ENCODE data around the gene EXOSC2.

EXOSC2 gene

GRCh38 chr9:130732793-130733221, 39.2 kb downstream of the EXOSC2 start:
- no peaks in the 10 kb centered on the region for H3K36me3 ChIP-seq (ENCODE audit: control insufficient read depth, insufficient read depth, low read length)
- no peak for DNase-seq
- no peaks in the 10 kb centered on the region for H3K27me3 ChIP-seq (replicated peaks; ENCODE audit: control insufficient read depth, insufficient read depth, low read length, poor library complexity, severe bottlenecking)
- H3K4me3 ChIP-seq (ENCODE audit: insufficient read depth, low read depth, low read length, poor library complexity, severe bottlenecking): no peak overlapping the region
- no peaks in the 10 kb centered on the region for H3K4me1 ChIP-seq (ENCODE audit: control insufficient read depth, insufficient read depth, low read length, poor library complexity, severe bottlenecking)
- no peaks in the 10 kb centered on the region for H3K9me3 ChIP-seq (ENCODE audit: control insufficient read depth, low read length)
- no peak overlapping the region for H3K27ac ChIP-seq (ENCODE audit: insufficient read depth, low read length, poor library complexity, severe bottlenecking)

DNA sequence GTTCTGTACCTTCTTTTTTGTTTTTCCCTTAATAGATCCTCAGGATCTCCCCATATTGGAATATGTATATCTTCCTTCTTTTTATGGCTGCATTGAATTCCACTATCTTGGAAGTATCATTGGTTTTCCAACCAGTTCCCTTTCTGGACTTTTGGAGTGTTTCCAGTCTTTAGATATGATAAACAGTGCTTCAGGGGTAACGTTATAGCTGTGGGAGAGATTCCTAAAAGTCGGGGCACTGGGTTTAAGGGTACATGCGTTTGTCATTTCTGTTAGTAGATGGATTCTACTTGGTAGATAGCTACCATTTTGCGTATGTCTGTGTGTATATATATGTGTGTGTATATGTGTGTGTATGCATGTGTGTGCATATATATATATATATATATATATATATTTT, 42.0 kb downstream of the EXOSC2 start:
- Histone ChIP-seq H3K9me3 (ENCODE audit: control insufficient read depth, low read length) (no peaks in the 10 kb centered on the region), H3K27me3 (replicated peaks; ENCODE audit: control insufficient read depth, insufficient read depth, low read length, poor library complexity, severe bottlenecking) (no peaks in the 10 kb centered on the region), H3K4me1 (ENCODE audit: control insufficient read depth, insufficient read depth, low read length, poor library complexity, severe bottlenecking) (no peaks in the 10 kb centered on the region), H3K27ac (ENCODE audit: insufficient read depth, low read length, poor library complexity, severe bottlenecking) (no peak overlapping the region), H3K36me3 (ENCODE audit: control insufficient read depth, insufficient read depth, low read length) (no peaks in the 10 kb centered on the region), H3K4me3 (ENCODE audit: insufficient read depth, low read depth, low read length, poor library complexity, severe bottlenecking) (no peak overlapping the region)
- DNase-seq: no peak

- Histone ChIP-seq H3K36me3 (ENCODE audit: control insufficient read depth, insufficient read depth, low read length) (no peaks in the 10 kb centered on the region), H3K27ac (ENCODE audit: insufficient read depth, low read length, poor library complexity, severe bottlenecking) (no peak overlapping the region), H3K4me3 (ENCODE audit: insufficient read depth, low read depth, low read length, poor library complexity, severe bottlenecking) (no peak overlapping the region), H3K4me1 (ENCODE audit: control insufficient read depth, insufficient read depth, low read length, poor library complexity, severe bottlenecking) (no peaks in the 10 kb centered on the region), H3K9me3 (ENCODE audit: control insufficient read depth, low read length) (no peaks in the 10 kb centered on the region), H3K27me3 (replicated peaks; ENCODE audit: control insufficient read depth, insufficient read depth, low read length, poor library complexity, severe bottlenecking) (no peaks in the 10 kb centered on the region)
- no peak for DNase-seq
Observed at GRCh38 chr9:130736834-130737233, 43.3 kb downstream of the EXOSC2 start.

DNA sequence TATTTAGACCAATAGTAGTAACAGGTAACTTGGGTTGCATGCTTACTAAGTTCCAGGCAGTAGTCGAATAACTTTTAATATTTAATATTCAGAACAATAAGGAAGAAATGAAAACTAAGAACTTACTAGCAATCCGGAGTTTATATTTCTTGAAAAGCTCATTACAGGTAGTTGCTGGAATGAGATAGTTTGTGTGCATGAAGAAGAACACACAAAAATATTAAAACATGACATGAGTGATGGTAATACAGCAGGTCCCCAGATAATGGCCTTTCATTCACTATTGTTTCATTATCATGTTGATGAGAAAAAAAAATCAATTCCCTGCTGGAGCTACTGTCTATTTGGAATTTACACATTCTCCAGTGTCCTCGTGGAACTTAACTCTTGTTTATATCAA, 44.7 kb downstream of the EXOSC2 start:
- Histone ChIP-seq H3K4me1 (ENCODE audit: control insufficient read depth, insufficient read depth, low read length, poor library complexity, severe bottlenecking) (no peaks in the 10 kb centered on the region), H3K36me3 (ENCODE audit: control insufficient read depth, insufficient read depth, low read length) (no peaks in the 10 kb centered on the region), H3K9me3 (ENCODE audit: control insufficient read depth, low read length) (no peaks in the 10 kb centered on the region), H3K4me3 (ENCODE audit: insufficient read depth, low read depth, low read length, poor library complexity, severe bottlenecking) (no peak overlapping the region), H3K27me3 (replicated peaks; ENCODE audit: control insufficient read depth, insufficient read depth, low read length, poor library complexity, severe bottlenecking) (no peaks in the 10 kb centered on the region), H3K27ac (ENCODE audit: insufficient read depth, low read length, poor library complexity, severe bottlenecking) (no peak overlapping the region)
- no peak for DNase-seq

DNA sequence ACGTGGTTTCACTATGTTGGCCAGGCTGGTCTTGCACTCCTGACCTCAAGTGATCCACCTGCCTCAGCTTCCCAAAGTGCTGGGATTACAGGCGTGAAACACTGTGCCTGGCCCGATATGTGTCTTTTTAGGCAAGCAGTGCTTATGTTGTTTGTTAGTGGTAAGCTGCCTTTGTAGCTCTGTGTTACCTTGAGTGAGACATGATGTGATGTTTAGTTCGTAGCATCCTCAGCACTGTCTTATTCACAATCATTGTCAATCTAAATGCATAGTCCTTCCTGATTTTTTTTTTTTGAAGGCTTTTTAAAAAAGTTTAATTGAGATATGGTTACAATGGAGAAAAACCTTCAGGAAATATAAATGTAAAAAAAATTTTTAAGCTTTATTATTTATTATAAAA, 45.5 kb downstream of the EXOSC2 start:
- H3K27me3 ChIP-seq (replicated peaks; ENCODE audit: control insufficient read depth, insufficient read depth, low read length, poor library complexity, severe bottlenecking): no peaks in the 10 kb centered on the region

DNA sequence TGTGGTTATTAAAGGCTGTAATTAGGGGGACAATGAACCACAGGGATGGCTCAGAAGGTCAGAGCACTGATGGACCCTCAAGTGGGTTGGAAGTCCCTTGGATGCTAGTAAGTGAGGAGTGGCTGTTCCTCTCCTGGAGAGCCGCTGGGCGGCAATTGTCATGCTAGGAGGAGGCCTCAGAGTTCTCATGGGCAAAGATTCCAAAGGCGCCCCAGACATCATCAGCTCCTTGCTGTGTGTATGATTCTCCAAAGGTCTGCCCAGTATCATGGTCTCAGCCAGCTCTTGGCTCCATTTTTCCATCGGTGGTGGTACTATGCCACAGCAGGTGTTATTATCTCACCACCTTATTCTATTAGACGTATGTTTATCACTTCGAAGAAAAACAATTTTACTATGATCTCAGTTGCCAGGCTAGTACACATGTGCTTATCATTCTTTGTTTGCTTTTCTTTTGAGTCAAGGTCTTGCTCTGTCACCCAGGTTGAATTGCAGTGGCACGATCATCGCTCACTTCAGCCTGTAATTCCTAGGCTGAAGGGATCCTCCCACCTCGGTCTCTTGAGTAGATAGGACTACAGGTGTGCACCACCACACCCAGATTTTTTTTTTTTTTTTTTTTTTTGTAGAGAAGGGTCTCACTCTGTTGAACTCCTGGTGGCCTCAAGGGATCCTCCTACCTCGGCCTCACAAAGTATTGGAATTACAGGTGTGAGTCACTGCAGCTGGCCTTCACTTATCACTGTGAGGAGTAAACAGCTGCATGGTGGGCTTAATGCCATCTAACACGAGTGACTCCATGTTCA, 46.8 kb downstream of the EXOSC2 start:
- Histone ChIP-seq H3K9me3 (ENCODE audit: control insufficient read depth, low read length) (no peaks in the 10 kb centered on the region), H3K27ac (ENCODE audit: insufficient read depth, low read length, poor library complexity, severe bottlenecking) (no peak overlapping the region), H3K36me3 (ENCODE audit: control insufficient read depth, insufficient read depth, low read length) (no peaks in the 10 kb centered on the region), H3K4me1 (ENCODE audit: control insufficient read depth, insufficient read depth, low read length, poor library complexity, severe bottlenecking) (no peaks in the 10 kb centered on the region), H3K4me3 (ENCODE audit: insufficient read depth, low read depth, low read length, poor library complexity, severe bottlenecking) (no peak overlapping the region), H3K27me3 (replicated peaks; ENCODE audit: control insufficient read depth, insufficient read depth, low read length, poor library complexity, severe bottlenecking) (no peaks in the 10 kb centered on the region)
- DNase-seq: no peak

More for the DNA sequence above, 45.5 kb downstream of the EXOSC2 start:
- Histone ChIP-seq H3K27ac (ENCODE audit: insufficient read depth, low read length, poor library complexity, severe bottlenecking) (no peak overlapping the region), H3K36me3 (ENCODE audit: control insufficient read depth, insufficient read depth, low read length) (no peaks in the 10 kb centered on the region), H3K9me3 (ENCODE audit: control insufficient read depth, low read length) (no peaks in the 10 kb centered on the region), H3K4me3 (ENCODE audit: insufficient read depth, low read depth, low read length, poor library complexity, severe bottlenecking) (no peak overlapping the region), H3K4me1 (ENCODE audit: control insufficient read depth, insufficient read depth, low read length, poor library complexity, severe bottlenecking) (no peaks in the 10 kb centered on the region)
- DNase-seq: no peak

- Histone ChIP-seq H3K27ac (ENCODE audit: insufficient read depth, low read length, poor library complexity, severe bottlenecking) (no peak overlapping the region), H3K4me1 (ENCODE audit: control insufficient read depth, insufficient read depth, low read length, poor library complexity, severe bottlenecking) (no peaks in the 10 kb centered on the region), H3K4me3 (ENCODE audit: insufficient read depth, low read depth, low read length, poor library complexity, severe bottlenecking) (no peak overlapping the region), H3K27me3 (replicated peaks; ENCODE audit: control insufficient read depth, insufficient read depth, low read length, poor library complexity, severe bottlenecking) (no peaks in the 10 kb centered on the region), H3K9me3 (ENCODE audit: control insufficient read depth, low read length) (no peaks in the 10 kb centered on the region), H3K36me3 (ENCODE audit: control insufficient read depth, insufficient read depth, low read length) (no peaks in the 10 kb centered on the region)
- no peak for DNase-seq
Observed at GRCh38 chr9:130741024-130741305, 47.4 kb downstream of the EXOSC2 start.

DNA sequence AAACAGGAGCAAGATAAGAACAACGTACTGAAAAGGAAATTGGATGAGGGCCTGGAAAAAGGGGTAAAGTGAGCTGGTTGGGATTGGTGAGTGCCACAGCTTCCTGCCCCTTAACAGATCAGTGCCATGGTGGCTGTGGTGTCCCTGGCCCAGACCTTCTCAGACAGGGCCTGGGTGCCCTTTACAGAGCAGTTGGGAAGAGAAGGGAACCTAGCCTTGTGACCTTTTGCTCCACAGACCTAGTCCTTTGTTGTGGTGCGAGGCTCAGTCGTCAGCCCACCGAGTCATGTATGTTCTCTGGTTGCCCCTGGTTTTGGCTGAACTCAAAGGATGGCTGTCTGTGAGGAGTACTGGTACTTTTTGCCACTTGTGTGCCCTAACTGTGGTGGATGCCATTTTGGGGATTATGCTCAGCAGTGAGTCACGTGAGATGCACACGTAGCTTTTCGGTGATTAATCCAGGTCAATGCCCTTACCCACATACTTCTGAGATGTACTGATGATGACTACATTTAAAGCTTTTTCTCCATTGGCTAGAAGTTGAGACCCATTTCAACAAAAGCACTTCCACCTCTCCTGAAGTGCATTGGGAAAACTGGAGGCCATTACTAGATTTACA, 48.4 kb downstream of the EXOSC2 start:
- no peaks in the 10 kb centered on the region for H3K9me3 ChIP-seq (ENCODE audit: control insufficient read depth, low read length)
- no peak for DNase-seq
- H3K4me3 ChIP-seq (ENCODE audit: insufficient read depth, low read depth, low read length, poor library complexity, severe bottlenecking): no peak overlapping the region
- no peaks in the 10 kb centered on the region for H3K27me3 ChIP-seq (replicated peaks; ENCODE audit: control insufficient read depth, insufficient read depth, low read length, poor library complexity, severe bottlenecking)
- H3K36me3 ChIP-seq (ENCODE audit: control insufficient read depth, insufficient read depth, low read length): no peaks in the 10 kb centered on the region
- no peak overlapping the region for H3K27ac ChIP-seq (ENCODE audit: insufficient read depth, low read length, poor library complexity, severe bottlenecking)
- no peaks in the 10 kb centered on the region for H3K4me1 ChIP-seq (ENCODE audit: control insufficient read depth, insufficient read depth, low read length, poor library complexity, severe bottlenecking)

- DNase-seq: no peak
- H3K4me1 ChIP-seq (ENCODE audit: control insufficient read depth, insufficient read depth, low read length, poor library complexity, severe bottlenecking): no peaks in the 10 kb centered on the region
- H3K4me3 ChIP-seq (ENCODE audit: insufficient read depth, low read depth, low read length, poor library complexity, severe bottlenecking): no peak overlapping the region
- H3K27me3 ChIP-seq (replicated peaks; ENCODE audit: control insufficient read depth, insufficient read depth, low read length, poor library complexity, severe bottlenecking): no peaks in the 10 kb centered on the region
- H3K36me3 ChIP-seq (ENCODE audit: control insufficient read depth, insufficient read depth, low read length): no peaks in the 10 kb centered on the region
- H3K27ac ChIP-seq (ENCODE audit: insufficient read depth, low read length, poor library complexity, severe bottlenecking): no peak overlapping the region
- H3K9me3 ChIP-seq (ENCODE audit: control insufficient read depth, low read length): no peaks in the 10 kb centered on the region
Observed at GRCh38 chr9:130743656-130744055, 50.1 kb downstream of the EXOSC2 start.

GRCh38 chr9:130745210-130745800, 51.7 kb downstream of the EXOSC2 start:
- H3K4me1 ChIP-seq (ENCODE audit: control insufficient read depth, insufficient read depth, low read length, poor library complexity, severe bottlenecking): no peaks in the 10 kb centered on the region
- H3K4me3 ChIP-seq (ENCODE audit: insufficient read depth, low read depth, low read length, poor library complexity, severe bottlenecking): no peak overlapping the region
- no peaks in the 10 kb centered on the region for H3K9me3 ChIP-seq (ENCODE audit: control insufficient read depth, low read length)
- H3K27ac ChIP-seq (ENCODE audit: insufficient read depth, low read length, poor library complexity, severe bottlenecking): no peak overlapping the region
- no peak for DNase-seq
- no peaks in the 10 kb centered on the region for H3K27me3 ChIP-seq (replicated peaks; ENCODE audit: control insufficient read depth, insufficient read depth, low read length, poor library complexity, severe bottlenecking)
- no peaks in the 10 kb centered on the region for H3K36me3 ChIP-seq (ENCODE audit: control insufficient read depth, insufficient read depth, low read length)
